Coronary artery (tissue), 2 donors: ENCODE measurements around the gene FBXO40.
"Not testable (repeated sequence)": the region's sequence is repeated elsewhere in the genome, so short reads cannot be mapped to it uniquely, and the experiment has no call there.

Source experiments
- DNase-seq: peaks from one replicate; pipeline ENCODE4 v3.0.0-alpha.2; 2017; ENCODE audit warnings: low spot score
- H3K27ac ChIP-seq, 2 donors: fragments of 200-600 bp; sonication (generic); one replicate each; pipeline ENCODE4 v1.5.1; 2016 to 2019
- H3K4me3 ChIP-seq: fragments of 200-600 bp; sonication (generic); 2 replicates; pipeline ENCODE4 v1.5.1; 2016; ENCODE audit warnings: mild to moderate bottlenecking, moderate library complexity
- CTCF ChIP-seq: fragments of 200-600 bp; sonication (generic); IDR thresholded peaks from one replicate; pipeline ENCODE4 v1.5.1; 2019; ENCODE audit warnings: antibody characterized with exemption

The FBXO40 gene

GRCh38 chr3:121562148-121562547 lies 31.0 kb upstream of the FBXO40 start:
- TF ChIP-seq CTCF, result no peak
- Histone ChIP-seq H3K4me3 (no peak overlapping the region), H3K27ac (no peak overlapping the region)
- DNase-seq, result no peak

- no peak for DNase-seq
- no peak overlapping the region for H3K27ac ChIP-seq
- TF ChIP-seq CTCF, result no peak
- H3K4me3 ChIP-seq, result no peak overlapping the region
These were observed 26.4 kb upstream of the FBXO40 start for GRCh38 chr3:121566773-121567172.

- no peak for TF ChIP-seq CTCF
- Histone ChIP-seq H3K27ac (no peak within 1 kb of the TSS), H3K4me3 (no peak within 1 kb of the TSS)
These were observed 25.5 kb upstream of the FBXO40 start, which contains the start of gene ARGFX for GRCh38 chr3:121567649-121568048. Gene ARGFX (plus strand): TSS chr3:121567949. CDS start chr3:121570714, 2,765 bp downstream.

GRCh38 chr3:121574449-121574848 lies 18.7 kb upstream of the FBXO40 start:
- no peak overlapping the region for H3K27ac ChIP-seq
- no peak for TF ChIP-seq CTCF
- H3K4me3 ChIP-seq, result no peak overlapping the region
- no peak for DNase-seq

More at GRCh38 chr3:121567649-121568048, 25.5 kb upstream of the FBXO40 start, which contains the start of gene ARGFX:
- DNase-seq, result no peak

GRCh38 chr3:121581691-121582090 lies 11.5 kb upstream of the FBXO40 start:
- no peak for DNase-seq
- H3K4me3 ChIP-seq, result no peak overlapping the region
- TF ChIP-seq CTCF, result no peak
- H3K27ac ChIP-seq, result no peak overlapping the region

- Histone ChIP-seq H3K27ac (no peak overlapping the region), H3K4me3 (no peak overlapping the region)
- DNase-seq, result no peak
- no peak for TF ChIP-seq CTCF
These were observed 8.8 kb upstream of the FBXO40 start for GRCh38 chr3:121584418-121584817.

- not testable (repeated sequence) for H3K4me3 ChIP-seq, DNase-seq, H3K27ac ChIP-seq
These were observed 627 bp downstream of the FBXO40 start for GRCh38 chr3:121593806-121594205.

- no peak for DNase-seq
- H3K4me3 ChIP-seq, result no peak overlapping the region
- no peak for TF ChIP-seq CTCF
- no peak overlapping the region for H3K27ac ChIP-seq
These were observed 1.7 kb downstream of the FBXO40 start for GRCh38 chr3:121594850-121595249.
